HG03354 (cell line): Measurements from ENCODE around the gene SMIM41.

Source experiments
- ATAC-seq: cut with Tn5 transposase; IDR thresholded peaks from one replicate; pipeline ENCODE4 v1.9.1; 2021; ENCODE audit warnings: mild to moderate bottlenecking; ENCODE audit not compliant: unreplicated experiment, poor library complexity, severe bottlenecking

The SMIM41 gene

GRCh38 chr12:52062167-52063081 lies 17.1 kb upstream of the SMIM41 start:
- ATAC-seq: no peak

GRCh38 chr12:52063082-52063924 lies 16.2 kb upstream of the SMIM41 start:
- ATAC-seq: no peak

GRCh38 chr12:52063981-52064649 lies 15.4 kb upstream of the SMIM41 start:
- ATAC-seq: no peak

GRCh38 chr12:52066346-52067080 lies 13.0 kb upstream of the SMIM41 start:
- ATAC-seq: no peak

GRCh38 chr12:52067081-52067374 lies 12.5 kb upstream of the SMIM41 start:
- no peak for ATAC-seq

GRCh38 chr12:52069327-52070184 lies 9.9 kb upstream of the SMIM41 start, which contains the start of gene ATG101:
Gene ATG101, plus strand, starts transcription at chr12:52069978. Its CDS starts 3,673 bp downstream, at chr12:52073651.
- peak; percentile 95 for ATAC-seq

GRCh38 chr12:52070185-52070925 lies 9.1 kb upstream of the SMIM41 start:
- peak; percentile 31 for ATAC-seq

GRCh38 chr12:52073531-52074381 lies 5.7 kb upstream of the SMIM41 start:
- ATAC-seq: no peak

- no peak for ATAC-seq
These were observed 4.4 kb upstream of the SMIM41 start for GRCh38 chr12:52074971-52075724.

- ATAC-seq: no peak
These were observed 2.7 kb upstream of the SMIM41 start for GRCh38 chr12:52076811-52077210.

- no peak for ATAC-seq
These were observed 1.2 kb upstream of the SMIM41 start for GRCh38 chr12:52078276-52078675.

- ATAC-seq: peak; percentile 12
These were observed 1.1 kb downstream of the SMIM41 start for GRCh38 chr12:52080403-52081251.

GRCh38 chr12:52081263-52081733 lies 1.8 kb downstream of the SMIM41 start:
- peak; percentile 87 for ATAC-seq

GRCh38 chr12:52082026-52082668 lies 2.6 kb downstream of the SMIM41 start:
- no peak for ATAC-seq

GRCh38 chr12:52082669-52082987 lies 3.1 kb downstream of the SMIM41 start:
- ATAC-seq: no peak
